Mononuclear cell (primary cell): ENCODE data around the gene P3R3URF. TPM values are rescaled to one million over a fixed set of nuclear protein-coding genes. Genes with fewer than 3 reads are reported as not detected.
A peak's percentile ranks its signal among the peaks of the same experiment; 100 is the strongest.

ENCODE experiments used
- H3K27me3 ChIP-seq: 2 replicates; pipeline ENCODE4 v1.6.0; 2011; ENCODE audit warnings: low read length, control low read depth; ENCODE audit not compliant: insufficient read depth
- H3K4me1 ChIP-seq: 2 replicates; pipeline ENCODE4 v1.5.1; 2011; ENCODE audit warnings: mild to moderate bottlenecking, low read length, control low read depth; ENCODE audit not compliant: insufficient read depth
- H3K4me3 ChIP-seq: 2 replicates; pipeline ENCODE4 v1.5.1; 2011; ENCODE audit warnings: mild to moderate bottlenecking, low read length, moderate library complexity
- H3K9me3 ChIP-seq: 2 replicates; pipeline ENCODE4 v1.5.1; 2011; ENCODE audit warnings: low read depth, mild to moderate bottlenecking, control low read depth, low read length
- total RNA-seq: library from RNA; depleted of rRNA; stranded (reverse); fragments of >200 nt; gene quantifications from one replicate; pipeline ENCODE4 v1.2.3, GENCODE V29; 2012

The P3R3URF gene
- total RNA-seq, 1 donor = not detected

DNA sequence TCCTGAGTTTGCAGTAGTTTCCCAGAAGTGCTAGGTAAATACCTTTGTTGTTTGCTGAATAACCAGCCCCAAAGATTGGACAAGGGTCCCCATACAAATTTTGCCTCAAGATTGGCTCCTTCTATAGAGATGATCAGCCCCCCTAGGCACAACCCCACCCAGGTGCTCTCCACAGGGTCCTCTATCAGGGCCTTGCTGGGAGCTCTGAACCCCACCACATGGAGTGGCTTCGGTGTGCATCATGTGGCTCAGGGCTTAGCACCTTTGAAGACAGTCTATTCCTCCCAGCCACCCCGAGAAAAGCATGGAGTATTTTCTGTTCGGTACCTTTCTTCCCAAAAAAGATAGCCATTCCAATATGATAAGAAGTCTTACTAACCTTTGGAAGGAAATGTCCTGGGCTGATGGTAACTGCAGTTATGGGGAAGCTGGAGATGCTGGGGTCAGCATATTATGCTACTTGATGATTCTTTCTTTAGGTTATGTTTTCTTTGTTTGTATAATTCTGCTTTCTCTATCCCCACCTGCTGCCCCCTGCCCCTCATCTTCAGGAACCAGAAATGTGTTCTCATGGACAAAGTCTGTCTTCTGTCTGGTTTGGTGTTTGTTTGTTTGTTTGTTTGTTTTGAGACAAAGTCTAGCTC lies 6.4 kb downstream of the P3R3URF start:
- Histone ChIP-seq H3K9me3 (no peaks in the 10 kb centered on the region), H3K27me3 (peaks cover 4% of the 10 kb centered on the region), H3K4me1 (peaks cover 16% of the 10 kb centered on the region), H3K4me3 (no peak overlapping the region)

GRCh38 chr1:46168477-46168876 lies 7.8 kb downstream of the P3R3URF start:
- Histone ChIP-seq H3K4me3 (no peak overlapping the region), H3K9me3 (no peaks in the 10 kb centered on the region), H3K27me3 (peaks cover 4% of the 10 kb centered on the region), H3K4me1 (peaks cover 16% of the 10 kb centered on the region)

GRCh38 chr1:46166521-46167462 lies 9.5 kb downstream of the P3R3URF start:
- peaks cover 4% of the 10 kb centered on the region for H3K27me3 ChIP-seq
- H3K4me1 ChIP-seq = peaks cover 16% of the 10 kb centered on the region
- peak overlapping the region; percentile 38 for H3K4me3 ChIP-seq
- no peaks in the 10 kb centered on the region for H3K9me3 ChIP-seq

DNA sequence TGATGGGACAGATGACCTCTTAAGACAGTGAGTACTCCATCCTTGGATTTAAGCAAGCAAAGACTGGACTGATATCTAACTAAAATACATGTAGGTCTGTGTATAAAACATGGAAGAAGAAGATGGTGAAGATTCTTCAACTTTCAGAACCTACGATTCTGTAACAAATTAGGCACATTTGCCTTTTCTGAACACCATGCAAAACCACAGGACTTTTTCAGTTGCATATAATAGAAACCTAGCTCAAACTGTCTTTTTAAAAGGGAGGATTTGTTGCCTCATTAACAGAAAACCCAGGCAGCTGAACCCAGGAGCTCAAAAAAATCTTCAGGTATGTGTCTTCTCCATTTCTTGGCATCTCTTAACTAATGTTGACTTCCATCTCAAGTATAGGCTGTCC lies 16.1 kb downstream of the P3R3URF start:
- Histone ChIP-seq H3K4me3 (no peak overlapping the region), H3K27me3 (no peaks in the 10 kb centered on the region), H3K4me1 (no peaks in the 10 kb centered on the region), H3K9me3 (no peaks in the 10 kb centered on the region)

GRCh38 chr1:46159516-46159915 lies 16.8 kb downstream of the P3R3URF start:
- Histone ChIP-seq H3K27me3 (no peaks in the 10 kb centered on the region), H3K9me3 (no peaks in the 10 kb centered on the region), H3K4me3 (no peak overlapping the region), H3K4me1 (no peaks in the 10 kb centered on the region)

GRCh38 chr1:46158312-46159281 lies 17.7 kb downstream of the P3R3URF start:
- Histone ChIP-seq H3K9me3 (no peaks in the 10 kb centered on the region), H3K4me3 (no peak overlapping the region), H3K4me1 (no peaks in the 10 kb centered on the region), H3K27me3 (no peaks in the 10 kb centered on the region)

DNA sequence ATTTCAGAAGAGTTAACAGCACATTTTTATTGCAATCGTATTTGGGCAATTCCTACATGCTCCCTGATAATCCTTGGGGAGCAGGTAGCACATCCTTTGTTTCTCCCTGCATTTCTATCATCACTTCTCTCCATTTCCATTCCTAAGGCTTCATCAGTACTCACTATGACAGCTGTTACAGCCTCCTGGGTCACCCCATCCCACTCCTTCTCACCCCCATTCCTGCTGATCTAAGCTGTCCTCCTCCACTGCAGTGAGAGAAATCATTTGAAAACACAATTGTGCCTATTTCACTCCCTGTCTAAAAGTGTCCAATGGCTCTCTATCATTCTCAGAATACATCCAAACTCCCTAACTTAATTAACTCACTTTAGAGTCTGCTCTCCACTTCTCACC lies 18.4 kb downstream of the P3R3URF start:
- H3K4me1 ChIP-seq = no peaks in the 10 kb centered on the region
- H3K4me3 ChIP-seq = no peak overlapping the region
- no peaks in the 10 kb centered on the region for H3K27me3 ChIP-seq
- H3K9me3 ChIP-seq = no peaks in the 10 kb centered on the region

GRCh38 chr1:46153732-46154131 lies 22.6 kb downstream of the P3R3URF start:
- no peak overlapping the region for H3K4me3 ChIP-seq
- H3K9me3 ChIP-seq = no peaks in the 10 kb centered on the region
- H3K27me3 ChIP-seq = no peaks in the 10 kb centered on the region
- H3K4me1 ChIP-seq = no peaks in the 10 kb centered on the region

- Histone ChIP-seq H3K4me1 (no peaks in the 10 kb centered on the region), H3K4me3 (no peak overlapping the region), H3K9me3 (no peaks in the 10 kb centered on the region)
Measured at GRCh38 chr1:46153228-46153627, 23.1 kb downstream of the P3R3URF start.

DNA sequence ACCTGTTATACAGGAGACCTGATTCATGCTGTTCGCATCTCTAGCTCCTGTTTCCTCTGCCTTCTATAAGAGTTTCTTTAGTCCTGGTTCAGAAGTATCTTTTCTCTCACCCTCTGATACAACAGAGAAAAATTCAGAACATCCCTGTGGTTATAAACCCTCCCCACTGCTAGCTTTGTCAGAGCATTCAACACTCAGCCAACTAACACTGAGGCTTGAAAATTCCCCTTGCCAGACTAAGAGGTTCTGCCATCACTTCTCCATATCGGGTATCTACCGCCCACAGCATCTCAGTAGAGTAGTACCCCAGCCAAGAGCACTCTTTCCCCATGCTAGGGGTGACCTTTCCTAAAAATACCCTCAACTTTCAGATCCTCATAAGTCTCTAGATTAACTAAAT lies 24.3 kb downstream of the P3R3URF start:
- no peaks in the 10 kb centered on the region for H3K4me1 ChIP-seq
- H3K9me3 ChIP-seq = no peaks in the 10 kb centered on the region
- H3K27me3 ChIP-seq = no peaks in the 10 kb centered on the region
- H3K4me3 ChIP-seq = no peak overlapping the region

More at GRCh38 chr1:46153228-46153627, 23.1 kb downstream of the P3R3URF start:
- H3K27me3 ChIP-seq = no peaks in the 10 kb centered on the region

GRCh38 chr1:46150085-46150484 lies 26.2 kb downstream of the P3R3URF start:
- Histone ChIP-seq H3K9me3 (no peaks in the 10 kb centered on the region), H3K4me3 (no peak overlapping the region), H3K27me3 (no peaks in the 10 kb centered on the region), H3K4me1 (no peaks in the 10 kb centered on the region)

GRCh38 chr1:46148318-46148717 lies 28.0 kb downstream of the P3R3URF start:
- Histone ChIP-seq H3K9me3 (no peaks in the 10 kb centered on the region), H3K4me3 (no peak overlapping the region), H3K27me3 (no peaks in the 10 kb centered on the region), H3K4me1 (no peaks in the 10 kb centered on the region)

DNA sequence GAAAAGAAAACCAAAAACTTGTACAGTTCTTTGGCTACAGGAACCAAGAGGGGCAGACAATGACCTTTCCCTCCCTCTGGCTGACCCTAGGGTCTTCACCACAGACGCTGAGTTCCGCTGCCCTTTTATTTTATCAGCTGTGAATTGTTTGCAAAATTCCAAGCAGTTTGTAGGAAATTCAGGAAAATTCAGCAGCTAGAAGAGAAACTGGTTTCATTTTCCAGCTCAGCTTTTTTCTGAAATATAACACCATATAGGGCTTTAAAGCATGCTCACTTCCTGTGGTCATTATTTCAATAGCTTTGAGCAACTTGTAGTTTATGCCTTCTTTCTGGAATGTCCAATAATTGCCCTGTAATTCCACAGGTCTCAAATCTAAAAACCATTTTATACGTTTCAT lies 38.4 kb downstream of the P3R3URF start:
- H3K27me3 ChIP-seq = no peaks in the 10 kb centered on the region
- H3K4me1 ChIP-seq = peaks cover 8% of the 10 kb centered on the region
- H3K4me3 ChIP-seq = no peak overlapping the region
- no peaks in the 10 kb centered on the region for H3K9me3 ChIP-seq

GRCh38 chr1:46136711-46137110 lies 39.6 kb downstream of the P3R3URF start:
- H3K27me3 ChIP-seq = peaks cover 5% of the 10 kb centered on the region
- no peak overlapping the region for H3K4me3 ChIP-seq
- peaks cover 16% of the 10 kb centered on the region for H3K4me1 ChIP-seq
- no peaks in the 10 kb centered on the region for H3K9me3 ChIP-seq
